Measurements from ENCODE around the gene ADAMTSL1. TPM values are rescaled to one million over a fixed set of nuclear protein-coding genes. Genes with fewer than 3 reads are reported as not detected.

ADAMTSL1 gene
- total RNA-seq, 1 experiment from 2014 or later = 1.2 TPM

GRCh38 chr9:18728642-18729041 lies 254.7 kb downstream of the ADAMTSL1 start:
- Histone ChIP-seq H4K20me1 (ENCODE audit: control insufficient read depth, insufficient read depth, insufficient read length) (no peaks in the 10 kb centered on the region), H3K27ac (ENCODE audit: insufficient read length, low read depth, low read length) (no peak overlapping the region), H4K8ac (replicated peaks; ENCODE audit: insufficient read length, low read depth, low read length) (no peak overlapping the region), H2BK15ac (ENCODE audit: low read depth, low read length) (no peak overlapping the region), H4K5ac (ENCODE audit: insufficient read length, low read depth, low read length) (no peak overlapping the region), H2BK20ac (ENCODE audit: low read depth, low read length, poor library complexity, severe bottlenecking) (no peak overlapping the region), H3K9ac (ENCODE audit: extremely low read depth, insufficient read length, low read length) (no peak overlapping the region), H3K23me2 (ENCODE audit: insufficient read length, low read depth, low read length, poor library complexity, severe bottlenecking) (no peaks in the 10 kb centered on the region), H3T11ph (ENCODE audit: low read length) (no peak overlapping the region), H3K18ac (ENCODE audit: insufficient read length, low read depth, low read length) (no peak overlapping the region), H2BK5ac (ENCODE audit: insufficient read length, low read length) (no peak overlapping the region), H3K23ac (ENCODE audit: insufficient read length, low read depth, low read length) (no peak overlapping the region), H3K56ac (ENCODE audit: insufficient read length, low read depth, low read length) (no peak overlapping the region), H3K27me3 (ENCODE audit: insufficient read depth, low read length) (no peaks in the 10 kb centered on the region), H3K4me2 (ENCODE audit: insufficient read depth, insufficient read length, low read length) (no peak overlapping the region), H2BK120ac (ENCODE audit: low read depth, low read length, poor library complexity, severe bottlenecking) (no peak overlapping the region), H2BK12ac (ENCODE audit: insufficient read length, low read depth, low read length) (no peak overlapping the region), H3K4me1 (ENCODE audit: insufficient read depth, low read length) (no peaks in the 10 kb centered on the region), H2AFZ (ENCODE audit: low read length) (no peak overlapping the region), H3K4ac (ENCODE audit: low read depth, low read length) (no peak overlapping the region), H3K14ac (ENCODE audit: insufficient read depth, low read length) (no peak overlapping the region), H4K91ac (ENCODE audit: insufficient read length, low read depth, low read length) (no peak overlapping the region), H3K9me3 (ENCODE audit: control insufficient read depth, low read depth, low read length) (no peaks in the 10 kb centered on the region), H2AK5ac (ENCODE audit: insufficient read length, low read length) (no peak overlapping the region), H3K79me2 (ENCODE audit: insufficient read depth, low read length) (no peaks in the 10 kb centered on the region), H3K79me1 (ENCODE audit: insufficient read depth, low read depth, low read length, poor library complexity, severe bottlenecking) (no peaks in the 10 kb centered on the region)
- no peaks in the 10 kb centered on the region for H3K36me3 Mint-ChIP-seq (ENCODE audit: insufficient read depth in 1 of 3, low read depth in 3 of 3)
- no peak for DNase-seq
- H3K9me3 Mint-ChIP-seq = no peaks in the 10 kb centered on the region
- WGBS (ENCODE audit: extremely low coverage, insufficient read length, low lambda C conversion rate) = no CpG with 5 or more reads among the region's 3 CpGs
- no peak overlapping the region for H3K4me3 Mint-ChIP-seq
- no peaks in the 10 kb centered on the region for H3K4me1 Mint-ChIP-seq
- TF ChIP-seq CTCF (conservative IDR thresholded peaks at IDR 0.05) = no peak
- H3K27me3 Mint-ChIP-seq (ENCODE audit: low read depth) = no peaks in the 10 kb centered on the region
- H3K27ac Mint-ChIP-seq = no peak overlapping the region

All from H9 (cell line).